Endodermal cell (in vitro differentiated cells): ENCODE measurements around the gene PADI3. TPM values are rescaled to one million over a fixed set of nuclear protein-coding genes. Genes with fewer than 3 reads are reported as not detected.

ENCODE experiments used
- DNase-seq: peaks from one replicate; pipeline ENCODE4 v3.0.0-alpha.2; 2017
- H3K27ac ChIP-seq: 2 replicates; pipeline ENCODE4 v1.5.1; 2013; ENCODE audit warnings: mild to moderate bottlenecking, low read depth, low read length, moderate library complexity
- H3K27me3 ChIP-seq: 2 replicates; pipeline ENCODE4 v1.6.1; 2013; ENCODE audit warnings: mild to moderate bottlenecking, low read length, moderate library complexity; ENCODE audit not compliant: insufficient read depth, control insufficient read depth, poor library complexity, severe bottlenecking
- H3K36me3 ChIP-seq: 2 replicates; pipeline ENCODE4 v1.7.0; 2013; ENCODE audit warnings: mild to moderate bottlenecking, low read length, moderate library complexity; ENCODE audit not compliant: control insufficient read depth, insufficient read depth
- H3K4me1 ChIP-seq: one replicate; pipeline ENCODE4 v1.7.0; 2013; ENCODE audit warnings: low read length; ENCODE audit not compliant: control insufficient read depth, insufficient read depth
- H3K4me3 ChIP-seq: 2 replicates; pipeline ENCODE4 v1.5.1; 2013; ENCODE audit warnings: mild to moderate bottlenecking, low read length, moderate library complexity
- H3K9ac ChIP-seq: 2 replicates; pipeline ENCODE4 v1.6.1; 2013; ENCODE audit warnings: mild to moderate bottlenecking, low read length, moderate library complexity; ENCODE audit not compliant: poor library complexity, severe bottlenecking; ENCODE audit errors: extremely low read depth
- H3K9me3 ChIP-seq: 2 replicates; pipeline ENCODE4 v1.6.1; 2013; ENCODE audit warnings: mild to moderate bottlenecking, low read length, moderate library complexity; ENCODE audit not compliant: control insufficient read depth
- H3K27ac Mint-ChIP-seq: 2 replicates; pipeline ENCODE4 v1.8.0; 2020; ENCODE audit warnings: mixed read lengths
- H3K27me3 Mint-ChIP-seq: 2 replicates; pipeline ENCODE4 v1.8.0; 2021; ENCODE audit warnings: mild to moderate bottlenecking, mixed read lengths; ENCODE audit not compliant: insufficient read depth
- H3K36me3 Mint-ChIP-seq: 2 replicates; pipeline ENCODE4 v1.8.0; 2020; ENCODE audit warnings: low read depth, mixed read lengths
- H3K4me1 Mint-ChIP-seq: 2 replicates; pipeline ENCODE4 v1.8.0; 2020; ENCODE audit warnings: mixed read lengths
- H3K4me3 Mint-ChIP-seq: 2 replicates; pipeline ENCODE4 v1.8.0; 2020; ENCODE audit warnings: mild to moderate bottlenecking, moderate library complexity, mixed read lengths
- H3K9me3 Mint-ChIP-seq: 2 replicates; pipeline ENCODE4 v1.8.0; 2020; ENCODE audit warnings: mild to moderate bottlenecking, mixed read lengths
- WGBS, 2 experiments: methylation state at CpG; one replicate each; pipeline versions ENCODE4 v1.1.5 to v1.1.7; 2013; ENCODE audit warnings: missing lambda C conversion rate in 2 of 2, mixed read lengths in 1 of 2; ENCODE audit not compliant: insufficient coverage in 1 of 2, insufficient read length in 1 of 2; 5-methylcytosine and 5-hydroxymethylcytosine counted together
- total RNA-seq, 2 donors: library from RNA; stranded (reverse); fragmentation: NEBNext Ultra II Directional in 1 of 2; extraction: Animal tissue kit (Norgen Biotek cat#: 25700) in 1 of 2; gene quantifications; 2 replicates in 1 of 2; 3 replicates in 1 of 2; pipeline ENCODE4 v1.2.1, GENCODE V29; 2021
- TF ChIP-seq, protein P1 (sequence below): fragments of 200-600 bp; sonication (generic); conservative IDR thresholded peaks from 2 replicates; pipeline ENCODE4 v1.5.0; 2021; ENCODE audit warnings: antibody characterized with exemption, mild to moderate bottlenecking

PADI3 gene
- total RNA-seq, 2 donors from 2014 or later = 0.29 to 0.33 TPM

DNA sequence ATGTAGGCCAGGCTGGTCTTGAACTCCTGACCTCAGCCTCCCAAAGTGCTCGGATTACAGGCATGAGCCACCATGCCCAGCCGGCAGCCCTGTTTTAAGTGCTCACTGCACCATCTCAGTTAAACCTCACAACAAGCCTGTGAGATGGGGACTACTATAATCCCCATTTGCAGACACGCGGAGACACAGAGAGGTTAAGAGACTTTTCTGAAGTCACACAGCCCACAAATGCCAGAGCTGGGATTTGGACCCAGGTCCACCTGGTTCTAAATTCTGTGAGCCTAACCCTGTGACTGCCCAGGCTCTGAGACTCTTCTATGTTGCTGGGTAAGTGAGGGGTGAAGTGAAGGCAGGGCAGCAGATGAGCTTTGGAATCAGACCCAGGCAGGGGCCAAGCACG is 37.5 kb upstream of the PADI3 start:
- H3K27me3 Mint-ChIP-seq = no peaks in the 10 kb centered on the region
- no peak overlapping the region for H3K4me3 Mint-ChIP-seq
- no peak overlapping the region for H3K4me3 ChIP-seq
- H3K9me3 ChIP-seq = no peaks in the 10 kb centered on the region
- TF ChIP-seq, protein P1, sequence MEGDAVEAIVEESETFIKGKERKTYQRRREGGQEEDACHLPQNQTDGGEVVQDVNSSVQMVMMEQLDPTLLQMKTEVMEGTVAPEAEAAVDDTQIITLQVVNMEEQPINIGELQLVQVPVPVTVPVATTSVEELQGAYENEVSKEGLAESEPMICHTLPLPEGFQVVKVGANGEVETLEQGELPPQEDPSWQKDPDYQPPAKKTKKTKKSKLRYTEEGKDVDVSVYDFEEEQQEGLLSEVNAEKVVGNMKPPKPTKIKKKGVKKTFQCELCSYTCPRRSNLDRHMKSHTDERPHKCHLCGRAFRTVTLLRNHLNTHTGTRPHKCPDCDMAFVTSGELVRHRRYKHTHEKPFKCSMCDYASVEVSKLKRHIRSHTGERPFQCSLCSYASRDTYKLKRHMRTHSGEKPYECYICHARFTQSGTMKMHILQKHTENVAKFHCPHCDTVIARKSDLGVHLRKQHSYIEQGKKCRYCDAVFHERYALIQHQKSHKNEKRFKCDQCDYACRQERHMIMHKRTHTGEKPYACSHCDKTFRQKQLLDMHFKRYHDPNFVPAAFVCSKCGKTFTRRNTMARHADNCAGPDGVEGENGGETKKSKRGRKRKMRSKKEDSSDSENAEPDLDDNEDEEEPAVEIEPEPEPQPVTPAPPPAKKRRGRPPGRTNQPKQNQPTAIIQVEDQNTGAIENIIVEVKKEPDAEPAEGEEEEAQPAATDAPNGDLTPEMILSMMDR = no peak
- no peaks in the 10 kb centered on the region for H3K4me1 ChIP-seq
- H3K4me1 Mint-ChIP-seq = peaks cover 14% of the 10 kb centered on the region
- DNase-seq = no peak
- no peak overlapping the region for H3K27ac ChIP-seq
- H3K9me3 Mint-ChIP-seq = no peaks in the 10 kb centered on the region
- no peaks in the 10 kb centered on the region for H3K36me3 ChIP-seq
- H3K36me3 Mint-ChIP-seq = no peaks in the 10 kb centered on the region
- H3K9ac ChIP-seq = no peak overlapping the region
- H3K27me3 ChIP-seq = no peaks in the 10 kb centered on the region
- WGBS, 2 experiments = 93 to 94% methylated on average over 5 of the region's 5 CpGs
- no peak overlapping the region for H3K27ac Mint-ChIP-seq

DNA sequence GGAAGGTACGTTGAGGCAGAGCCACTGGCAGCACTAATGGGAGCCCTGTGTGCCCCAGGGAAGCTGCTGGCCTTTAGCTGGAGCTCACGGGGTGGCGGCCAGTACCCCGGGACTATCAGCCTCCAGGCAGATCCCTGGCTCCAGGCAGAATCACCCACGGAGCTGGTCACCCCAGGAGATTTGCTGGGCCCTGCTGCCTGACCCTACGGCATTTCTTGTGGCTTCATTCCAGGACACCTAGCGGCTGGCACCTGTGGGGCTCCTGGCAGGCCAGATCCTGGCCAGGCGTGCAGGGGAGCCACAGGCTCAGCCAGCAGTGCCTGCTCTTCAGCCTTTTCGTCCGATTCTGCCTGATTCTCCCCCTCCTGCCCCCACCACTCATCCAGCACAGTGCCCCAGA is 36.9 kb upstream of the PADI3 start:
- H3K27ac ChIP-seq = no peak overlapping the region
- no peaks in the 10 kb centered on the region for H3K27me3 ChIP-seq
- WGBS, 2 experiments = 86 to 89% methylated on average over 3 to 10 of the region's 10 CpGs
- Mint-ChIP-seq H3K36me3 (no peaks in the 10 kb centered on the region), H3K9me3 (no peaks in the 10 kb centered on the region), H3K4me1 (peaks cover 14% of the 10 kb centered on the region), H3K27ac (no peak overlapping the region), H3K27me3 (no peaks in the 10 kb centered on the region), H3K4me3 (no peak overlapping the region)
- no peak overlapping the region for H3K4me3 ChIP-seq
- H3K9ac ChIP-seq = no peak overlapping the region
- TF ChIP-seq, protein P1 = no peak
- no peaks in the 10 kb centered on the region for H3K4me1 ChIP-seq
- H3K36me3 ChIP-seq = no peaks in the 10 kb centered on the region
- no peaks in the 10 kb centered on the region for H3K9me3 ChIP-seq
- DNase-seq = no peak

GRCh38 chr1:17212487-17213121 is 36.3 kb upstream of the PADI3 start:
- TF ChIP-seq, protein P1 = no peak
- Mint-ChIP-seq H3K4me1 (peaks cover 14% of the 10 kb centered on the region), H3K9me3 (no peaks in the 10 kb centered on the region), H3K27ac (peak overlapping the region; percentile 57), H3K27me3 (no peaks in the 10 kb centered on the region), H3K36me3 (no peaks in the 10 kb centered on the region), H3K4me3 (no peak overlapping the region)
- DNase-seq = peak; percentile 63
- no peaks in the 10 kb centered on the region for H3K9me3 ChIP-seq
- peak overlapping the region; percentile 11 for H3K27ac ChIP-seq
- H3K4me3 ChIP-seq = no peak overlapping the region
- H3K9ac ChIP-seq = no peak overlapping the region
- no peaks in the 10 kb centered on the region for H3K36me3 ChIP-seq
- no peaks in the 10 kb centered on the region for H3K4me1 ChIP-seq
- 78 to 81% methylated on average over 8 to 13 of the region's 13 CpGs for WGBS, 2 experiments
- no peaks in the 10 kb centered on the region for H3K27me3 ChIP-seq
